HG03575 (cell line): Measurements from ENCODE around the gene ZNF154.

Experiments
- ATAC-seq: cut with Tn5 transposase; IDR thresholded peaks from one replicate; pipeline ENCODE4 v1.9.1; 2021; ENCODE audit not compliant: unreplicated experiment, insufficient number of reproducible peaks, low FRiP score; ENCODE audit errors: extremely low read depth

Gene ZNF154

GRCh38 chr19:57687363-57688010 is 21.5 kb downstream of the ZNF154 start:
- ATAC-seq, result no peak

GRCh38 chr19:57686727-57687126 is 22.3 kb downstream of the ZNF154 start:
- no peak for ATAC-seq

- ATAC-seq, result no peak
These were observed 26.7 kb downstream of the ZNF154 start for GRCh38 chr19:57682226-57682766.

- ATAC-seq, result no peak
These were observed 33.1 kb downstream of the ZNF154 start for GRCh38 chr19:57675881-57676280.

- no peak for ATAC-seq
These were observed 36.5 kb downstream of the ZNF154 start for GRCh38 chr19:57672466-57672865.

- ATAC-seq, result no peak
These were observed 37.7 kb downstream of the ZNF154 start for GRCh38 chr19:57671124-57671895.

- ATAC-seq, result no peak
These were observed 40.4 kb downstream of the ZNF154 start, which contains the start of gene ZSCAN4 for GRCh38 chr19:57668635-57669034. ZSCAN4 (plus strand) TSS chr19:57668935; CDS start chr19:57676146, 7,211 bp downstream.

- ATAC-seq, result no peak
These were observed 41.8 kb downstream of the ZNF154 start for GRCh38 chr19:57667228-57667627.

- ATAC-seq, result no peak
These were observed 43.7 kb downstream of the ZNF154 start for GRCh38 chr19:57665261-57665806.

GRCh38 chr19:57664269-57665127 is 44.5 kb downstream of the ZNF154 start:
- ATAC-seq, result no peak

GRCh38 chr19:57656346-57656745 is 52.7 kb downstream of the ZNF154 start:
- ATAC-seq, result no peak

GRCh38 chr19:57655443-57655842 is 53.6 kb downstream of the ZNF154 start:
- no peak for ATAC-seq

- no peak for ATAC-seq
These were observed 55.3 kb downstream of the ZNF154 start for GRCh38 chr19:57653689-57654088.

GRCh38 chr19:57651654-57651996 is 57.4 kb downstream of the ZNF154 start:
- no peak for ATAC-seq

GRCh38 chr19:57648331-57649003 is 60.5 kb downstream of the ZNF154 start:
- no peak for ATAC-seq
